Endothelial cell of umbilical vein (primary cell): ENCODE results near the gene RASGRF2. TPM values are rescaled to one million over a fixed set of nuclear protein-coding genes. Genes with fewer than 3 reads are reported as not detected.

Source experiments
- BruUV-seq: library from RNA; stranded (reverse); fragments of 400-500 nt; replicated peaks from 2 replicates; lab custom pipeline; 2021; lab: Mats Ljungman, UMichigan
- CTCF ChIA-PET: fragments of 300-600, 350-600 bp; sonication (Branson Sonifier 250); formaldehyde crosslinking; loops from one replicate; lab custom pipeline; 2021; ENCODE audit warnings: antibody characterized with exemption, inconsistent platforms; lab: Charles Lee
- POLR2A ChIA-PET: fragments of 300-600, 350-600 bp; sonication (Branson Sonifier 250); formaldehyde crosslinking; loops from one replicate; lab custom pipeline; 2021; ENCODE audit warnings: antibody characterized with exemption, inconsistent platforms; lab: Charles Lee
- DNase-seq: peaks from one replicate; pipeline ENCODE4 v3.0.0-alpha.2; 2011; ENCODE audit warnings: low read depth, low spot score
- FAIRE-seq: peaks from 2 replicates; lab custom pipeline; 2011; peaks lifted over from hg19 to GRCh38; lab: Jason Lieb, UNC
- H2AFZ ChIP-seq: 2 replicates; pipeline ENCODE4 v1.6.0; 2012; ENCODE audit warnings: low read depth, low read length, control low read depth, inconsistent platforms
- H3K27ac ChIP-seq: 2 replicates; pipeline ENCODE4 v1.5.1; 2011; ENCODE audit warnings: low read depth, mild to moderate bottlenecking, control low read depth, low read length, moderate library complexity; ENCODE audit not compliant: insufficient read depth
- H3K27me3 ChIP-seq, 2 experiments: 2 replicates each; pipeline versions ENCODE4 v1.6.0 to v1.6.1; 2011; ENCODE audit warnings: low read length in 2 of 2, mixed read lengths in 1 of 2; ENCODE audit not compliant: control insufficient read depth in 2 of 2, insufficient read depth in 2 of 2
- H3K36me3 ChIP-seq, 2 experiments: 2 replicates in 1 of 2; 3 replicates in 1 of 2; pipeline ENCODE4 v1.5.1; 2011; ENCODE audit warnings: low read length in 2 of 2, mild to moderate bottlenecking in 1 of 2, moderate library complexity in 1 of 2; ENCODE audit not compliant: control insufficient read depth in 2 of 2, insufficient read depth in 2 of 2; ENCODE audit errors: extremely low read depth in 1 of 2
- H3K4me1 ChIP-seq: 3 replicates; pipeline ENCODE4 v1.5.1; 2011; ENCODE audit warnings: mild to moderate bottlenecking, low read length; ENCODE audit not compliant: control insufficient read depth, insufficient read depth; ENCODE audit errors: extremely low read depth
- H3K4me2 ChIP-seq: 2 replicates; pipeline ENCODE4 v1.6.1; 2011; ENCODE audit warnings: low read length, control low read depth, mixed read lengths; ENCODE audit not compliant: insufficient read depth
- H3K4me3 ChIP-seq, 3 experiments: fragments of 200-600 bp in 1 of 3; sonication (generic), shearing (Covaris generic) in 1 of 3; replicated peaks in 1 of 3; 2 replicates each; pipeline ENCODE4 v1.5.1; 2011 to 2016; ENCODE audit warnings: control low read depth in 3 of 3, low read length in 3 of 3, mild to moderate bottlenecking in 2 of 3, inconsistent platforms in 1 of 3, low read depth in 1 of 3, moderate library complexity in 1 of 3; ENCODE audit not compliant: insufficient read depth in 1 of 3
- H3K79me2 ChIP-seq: 2 replicates; pipeline ENCODE4 v1.6.0; 2012; ENCODE audit warnings: low read length, inconsistent platforms; ENCODE audit not compliant: control insufficient read depth, insufficient read depth
- H3K9ac ChIP-seq: replicated peaks from 2 replicates; pipeline ENCODE3; 2011; ENCODE audit warnings: low read length, control low read depth; ENCODE audit not compliant: insufficient read depth; ENCODE audit errors: extremely low read depth
- H3K9me1 ChIP-seq: replicated peaks from 3 replicates; pipeline ENCODE4 v1.6.0; 2011; ENCODE audit warnings: mild to moderate bottlenecking, low read length; ENCODE audit not compliant: control insufficient read depth, insufficient read depth; ENCODE audit errors: extremely low read depth
- H3K9me3 ChIP-seq: replicated peaks from 2 replicates; pipeline ENCODE4 v1.5.1; 2012; ENCODE audit warnings: low read length, inconsistent platforms; ENCODE audit not compliant: control insufficient read depth, insufficient read depth
- H4K20me1 ChIP-seq: replicated peaks from 2 replicates; pipeline ENCODE3; 2011; ENCODE audit warnings: mild to moderate bottlenecking, low read length; ENCODE audit not compliant: control insufficient read depth, insufficient read depth; ENCODE audit errors: extremely low read depth
- EZH2 ChIP-seq: IDR thresholded peaks from 2 replicates; pipeline ENCODE4 v1.6.1; 2012; ENCODE audit warnings: borderline replicate concordance, low read depth, mild to moderate bottlenecking, moderate library complexity, low read length, inconsistent platforms; ENCODE audit not compliant: severe bottlenecking
- FOS ChIP-seq: IDR thresholded peaks from 2 replicates; pipeline ENCODE4 v1.6.1; 2011; ENCODE audit warnings: mild to moderate bottlenecking, low read length, moderate library complexity, borderline replicate concordance; ENCODE audit not compliant: insufficient read depth
- GATA2 ChIP-seq: IDR thresholded peaks from 2 replicates; pipeline ENCODE4 v1.7.0; 2011; ENCODE audit warnings: low read depth, mild to moderate bottlenecking, moderate library complexity, mixed read lengths, low read length; ENCODE audit not compliant: insufficient read length, insufficient read depth
- JUN ChIP-seq: IDR thresholded peaks from 2 replicates; pipeline ENCODE4 v1.6.1; 2011; ENCODE audit warnings: borderline replicate concordance, low read depth; ENCODE audit not compliant: insufficient read length, insufficient read depth
- MYC ChIP-seq: IDR thresholded peaks from one replicate; pipeline ENCODE4 v1.6.1; 2011; ENCODE audit warnings: mild to moderate bottlenecking, low read depth, low read length
- POLR2A ChIP-seq: IDR thresholded peaks from 2 replicates; pipeline ENCODE4 v1.6.1; 2012; ENCODE audit warnings: low read depth, mild to moderate bottlenecking, control low read depth, low read length
- POLR2AphosphoS5 ChIP-seq: IDR thresholded peaks from 2 replicates; pipeline ENCODE4 v1.6.1; 2012; ENCODE audit warnings: low read depth, mild to moderate bottlenecking, control low read depth, low read length, moderate library complexity; ENCODE audit not compliant: insufficient read depth
- dilution Hi-C: fragments of 300-500 bp; cut with MboI; formaldehyde crosslinking; loops from one replicate; pipeline ENCODE4 v1.15.0; 2019; ENCODE audit warnings: low sequenced_read_pairs; ENCODE audit not compliant: extremely low pct_ligation_motif_present
- intact Hi-C: fragments of 100-400 bp; cut with micrococcal nuclease; formaldehyde crosslinking; loops from one replicate; pipeline ENCODE4 v1.10.0; 2022
- polyA plus RNA-seq, 4 experiments: library from polyadenylated mRNA; depleted of rRNA in 3 of 4; stranded (reverse) in 3 of 4; unstranded in 1 of 4; fragments of >200 nt; gene quantifications; 2 replicates each; pipeline versions ENCODE4 v1.2.1 to v1.2.3, GENCODE V29; 2011 to 2012; ENCODE audit warnings: missing spikeins in 1 of 4
- total RNA-seq: library from RNA; stranded (reverse); gene quantifications from 2 replicates; pipeline ENCODE4 v1.2.3, GENCODE V29; 2021
- TF ChIP-seq, protein P1 (sequence below), 2 donors: IDR thresholded peaks; 1 replicate in 1 of 2; 2 replicates in 1 of 2; pipeline ENCODE4 v1.5.1; 2011; ENCODE audit warnings: low read length in 2 of 2, mild to moderate bottlenecking in 2 of 2, moderate library complexity in 2 of 2, control low read depth in 1 of 2, inconsistent platforms in 1 of 2, low read depth in 1 of 2; ENCODE audit not compliant: insufficient read depth in 1 of 2; ENCODE audit errors: extremely low read depth in 1 of 2
- TF ChIP-seq, protein P2 (sequence below): IDR thresholded peaks from 2 replicates; pipeline ENCODE4 v1.6.1; 2011; ENCODE audit not compliant: insufficient read depth, insufficient read length

The RASGRF2 gene
- total and polyA plus RNA-seq, 2 donors (not counting 3 experiments of a cell fraction or from before 2014, with no cell fraction given): 0.41 to 4.0 TPM

DNA sequence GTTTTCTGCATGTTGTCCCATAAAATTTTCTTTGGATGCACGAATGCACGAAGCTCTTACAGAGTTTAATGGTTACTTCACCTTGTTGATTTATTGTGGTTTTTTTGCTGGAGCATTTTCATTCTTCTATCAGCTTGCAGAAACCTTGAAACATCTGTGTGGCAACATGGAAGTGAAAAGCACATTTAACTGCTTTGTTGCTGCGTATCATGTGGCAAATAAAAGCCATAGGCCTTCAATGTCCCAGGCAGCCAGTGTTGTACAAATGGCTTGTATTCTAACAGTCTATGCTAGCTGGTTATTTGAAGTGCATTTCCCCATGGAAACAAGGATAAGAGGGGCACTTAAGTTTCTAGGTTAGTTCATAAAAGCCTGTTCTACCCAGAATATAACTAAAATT is 42.5 kb upstream of the RASGRF2 start:
- H3K79me2 ChIP-seq: no peaks in the 10 kb centered on the region
- no peak overlapping the region for H3K4me3 ChIP-seq
- no TSS peak for BruUV-seq
- H3K9ac ChIP-seq: no peak overlapping the region
- ChIA-PET CTCF (interaction anchor here (1.4 kb wide), 1 partner anchor 10 kb away, joined by 3 read pairs; no protein-coding TSS in a partner anchor), POLR2A (no interaction called here)
- H4K20me1 ChIP-seq: no peaks in the 10 kb centered on the region
- H3K4me2 ChIP-seq: no peak overlapping the region
- intact Hi-C loops: no loop called here
- H3K4me1 ChIP-seq: no peaks in the 10 kb centered on the region
- H3K27ac ChIP-seq: no peak overlapping the region
- no peaks in the 10 kb centered on the region for H3K36me3 ChIP-seq
- dilution Hi-C loops: no loop called here
- H3K27me3 ChIP-seq: no peaks in the 10 kb centered on the region
- H3K9me3 ChIP-seq: no peaks in the 10 kb centered on the region
- no peaks in the 10 kb centered on the region for H3K9me1 ChIP-seq
- FAIRE-seq (no peak), DNase-seq (no peak)
- no peak for TF ChIP-seq GATA2
- no peak for TF ChIP-seq JUN
- no peak for TF ChIP-seq POLR2A
- no peak for TF ChIP-seq EZH2
- no peak for TF ChIP-seq FOS
- TF ChIP-seq POLR2AphosphoS5: no peak
- TF ChIP-seq, protein P1, sequence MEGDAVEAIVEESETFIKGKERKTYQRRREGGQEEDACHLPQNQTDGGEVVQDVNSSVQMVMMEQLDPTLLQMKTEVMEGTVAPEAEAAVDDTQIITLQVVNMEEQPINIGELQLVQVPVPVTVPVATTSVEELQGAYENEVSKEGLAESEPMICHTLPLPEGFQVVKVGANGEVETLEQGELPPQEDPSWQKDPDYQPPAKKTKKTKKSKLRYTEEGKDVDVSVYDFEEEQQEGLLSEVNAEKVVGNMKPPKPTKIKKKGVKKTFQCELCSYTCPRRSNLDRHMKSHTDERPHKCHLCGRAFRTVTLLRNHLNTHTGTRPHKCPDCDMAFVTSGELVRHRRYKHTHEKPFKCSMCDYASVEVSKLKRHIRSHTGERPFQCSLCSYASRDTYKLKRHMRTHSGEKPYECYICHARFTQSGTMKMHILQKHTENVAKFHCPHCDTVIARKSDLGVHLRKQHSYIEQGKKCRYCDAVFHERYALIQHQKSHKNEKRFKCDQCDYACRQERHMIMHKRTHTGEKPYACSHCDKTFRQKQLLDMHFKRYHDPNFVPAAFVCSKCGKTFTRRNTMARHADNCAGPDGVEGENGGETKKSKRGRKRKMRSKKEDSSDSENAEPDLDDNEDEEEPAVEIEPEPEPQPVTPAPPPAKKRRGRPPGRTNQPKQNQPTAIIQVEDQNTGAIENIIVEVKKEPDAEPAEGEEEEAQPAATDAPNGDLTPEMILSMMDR (IDR thresholded peaks at IDR 0.05; ENCODE audit: extremely low read depth in 1 of 2, insufficient read depth in 1 of 2, low read depth in 1 of 2, low read length in 2 of 2): no peak
- TF ChIP-seq, protein P2, sequence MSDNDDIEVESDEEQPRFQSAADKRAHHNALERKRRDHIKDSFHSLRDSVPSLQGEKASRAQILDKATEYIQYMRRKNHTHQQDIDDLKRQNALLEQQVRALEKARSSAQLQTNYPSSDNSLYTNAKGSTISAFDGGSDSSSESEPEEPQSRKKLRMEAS: no peak
- TF ChIP-seq MYC: no peak
- H2AFZ ChIP-seq: no peak overlapping the region
